ENCODE measurements around the gene SLC5A5. TPM values are rescaled to one million over a fixed set of nuclear protein-coding genes. Genes with fewer than 3 reads are reported as not detected.
A peak's percentile ranks its signal among the peaks of the same experiment; 100 is the strongest.

Gene SLC5A5
- total and polyA plus RNA-seq, 2 of the 4 experiments (the other 2 are of a cell fraction), result not detected

DNA sequence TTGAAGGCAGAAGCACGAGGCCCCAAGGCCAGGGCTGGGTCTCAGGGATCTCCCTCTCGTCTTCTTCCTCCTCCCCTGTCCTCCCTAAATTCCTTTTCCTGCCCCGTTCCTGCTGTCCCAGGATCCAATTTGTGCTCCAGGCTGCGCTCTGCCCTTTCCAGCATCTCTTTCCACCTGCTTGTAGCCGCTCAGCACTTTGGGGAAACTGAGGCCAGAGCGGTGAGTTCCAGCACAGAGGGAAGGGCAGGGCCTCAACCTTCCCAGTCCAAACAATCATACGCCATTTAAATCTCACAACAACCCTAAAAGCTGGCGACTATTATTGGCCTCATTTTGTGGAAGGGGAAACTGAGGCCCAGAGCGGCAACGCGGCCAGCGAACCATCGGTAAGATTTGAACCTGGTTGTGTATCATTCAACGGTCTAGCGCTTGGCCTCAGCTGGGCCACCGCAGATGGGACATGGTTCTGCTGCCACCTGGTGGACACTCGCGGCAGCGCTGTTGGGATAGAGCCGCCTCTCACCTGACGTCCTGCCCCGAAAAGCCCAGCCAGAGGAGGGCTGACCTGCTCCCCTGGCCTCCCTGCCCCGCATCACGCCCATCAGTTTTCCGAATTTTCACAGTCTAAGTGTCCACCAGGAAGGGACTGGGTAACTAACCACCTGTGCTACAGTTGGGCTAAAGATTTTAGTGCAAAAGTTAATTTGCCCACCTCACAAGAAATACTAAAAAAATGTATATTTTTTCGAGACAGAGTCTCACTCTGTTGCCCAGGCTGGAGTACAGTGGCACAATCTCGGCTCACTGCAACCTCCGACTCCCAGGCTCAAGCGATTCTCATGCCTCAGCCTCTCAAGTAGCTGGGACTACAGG is 16.2 kb upstream of the SLC5A5 start:
- in situ Hi-C loops (cut with MboI; ENCODE audit: low sequenced_read_pairs) (loop anchor here (10.0 kb wide), 2 partner anchors 151 to 401 kb away; no protein-coding TSS in a partner anchor), intact Hi-C loops (cut with micrococcal nuclease) (loop anchor here (2.0 to 10.0 kb wide), 6 partner anchors 71 to 509 kb away; no protein-coding TSS in a partner anchor), dilution Hi-C loops (cut with HindIII; ENCODE audit: low sequenced_read_pairs, unreplicated experiment) (no loop called here)
- Histone ChIP-seq H4K91ac (ENCODE audit: insufficient read depth, low read depth, low read length) (no peak overlapping the region), H3K4ac (ENCODE audit: low read depth, low read length) (no peak overlapping the region), H2BK5ac (ENCODE audit: low read depth, low read length, poor library complexity, severe bottlenecking) (no peak overlapping the region), H3K14ac (replicated peaks; ENCODE audit: low read depth, low read length) (no peak overlapping the region), H3K18ac (ENCODE audit: low read depth, low read length) (no peak overlapping the region), H4K5ac (ENCODE audit: low read depth, low read length) (no peak overlapping the region), H3K4me2 (ENCODE audit: low read depth, low read length) (no peak overlapping the region), H3K27me3 (ENCODE audit: control insufficient read depth, insufficient read depth, low read length) (no peaks in the 10 kb centered on the region), H2BK120ac (ENCODE audit: low read depth, low read length) (no peak overlapping the region), H2AK5ac (ENCODE audit: low read depth, low read length) (no peak overlapping the region), H2BK20ac (ENCODE audit: low read depth, low read length) (no peak overlapping the region), H3K4me3 (ENCODE audit: insufficient read depth, low read depth, low read length) (no peak overlapping the region), H3K56ac (ENCODE audit: extremely low read depth, insufficient read depth, low read length) (no peak overlapping the region), H3K23ac (ENCODE audit: low read depth, low read length) (no peak overlapping the region), H3K4me1 (ENCODE audit: control insufficient read depth, insufficient read depth, low read length) (no peaks in the 10 kb centered on the region), H3K27ac (ENCODE audit: insufficient read depth, low read length) (no peak overlapping the region), H3K79me1 (ENCODE audit: low read depth in 1 of 2, low read length in 2 of 2) (peaks cover 0 to 6% of the 10 kb centered on the region in 2 experiments; a peak in 1 of 4 replicates), H4K20me1 (ENCODE audit: insufficient read depth, low read length) (peaks cover 7% of the 10 kb centered on the region), H2AK9ac (replicated peaks; ENCODE audit: low read depth, low read length, poor library complexity) (no peak overlapping the region), H3K9me3 (ENCODE audit: control insufficient read depth, insufficient read depth, low read length) (no peaks in the 10 kb centered on the region), H4K8ac (ENCODE audit: low read depth in 2 of 2, low read length in 2 of 2) (no peak overlapping the region), H3K9me1 (ENCODE audit: insufficient read depth, low read length) (no peaks in the 10 kb centered on the region), H2BK15ac (ENCODE audit: low read depth, low read length) (no peak overlapping the region), H2AFZ (replicated peaks; ENCODE audit: low read length, poor library complexity) (peak overlapping the region; percentile 60), H3K36me3 (ENCODE audit: control insufficient read depth, insufficient read depth, low read length) (no peaks in the 10 kb centered on the region), H3K9ac (ENCODE audit: low read depth, low read length) (no peak overlapping the region)
- 10% methylated on average over 17 of the region's 29 CpGs; no CpG with 5 or more reads in 1 of the 2 experiments for WGBS, 2 experiments (ENCODE audit: extremely low coverage in 2 of 2, insufficient read length in 1 of 2)
- POLR2A ChIA-PET (ENCODE audit: unreplicated experiment), result no interaction called here
- ATAC-seq (ENCODE audit: low read depth) (peak; percentile 50), DNase-seq (peak; percentile 49)
- no TSS peak for BruUV-seq (replicated peaks)
- CTCF ChIA-PET, result interaction anchor here (0.6 kb wide), 1 partner anchor 22 kb away, joined by 4 read pairs; no protein-coding TSS in a partner anchor
- TF ChIP-seq RAD21 (IDR thresholded peaks at IDR 0.05; ENCODE audit: low read length) (peak; percentile 94), SMC3 (IDR thresholded peaks at IDR 0.05; ENCODE audit: low read depth, low read length) (peak; percentile 80), POLR2A (IDR thresholded peaks at IDR 0.05; ENCODE audit: low read depth, low read length) (0 out of 2 replicates have a peak, but pooled peaks have one; percentile 25)
- TF ChIP-seq, protein P1, sequence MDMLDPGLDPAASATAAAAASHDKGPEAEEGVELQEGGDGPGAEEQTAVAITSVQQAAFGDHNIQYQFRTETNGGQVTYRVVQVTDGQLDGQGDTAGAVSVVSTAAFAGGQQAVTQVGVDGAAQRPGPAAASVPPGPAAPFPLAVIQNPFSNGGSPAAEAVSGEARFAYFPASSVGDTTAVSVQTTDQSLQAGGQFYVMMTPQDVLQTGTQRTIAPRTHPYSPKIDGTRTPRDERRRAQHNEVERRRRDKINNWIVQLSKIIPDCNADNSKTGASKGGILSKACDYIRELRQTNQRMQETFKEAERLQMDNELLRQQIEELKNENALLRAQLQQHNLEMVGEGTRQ (IDR thresholded peaks at IDR 0.05; ENCODE audit: low read depth, low read length), result no peak
- TF ChIP-seq, protein P2, sequence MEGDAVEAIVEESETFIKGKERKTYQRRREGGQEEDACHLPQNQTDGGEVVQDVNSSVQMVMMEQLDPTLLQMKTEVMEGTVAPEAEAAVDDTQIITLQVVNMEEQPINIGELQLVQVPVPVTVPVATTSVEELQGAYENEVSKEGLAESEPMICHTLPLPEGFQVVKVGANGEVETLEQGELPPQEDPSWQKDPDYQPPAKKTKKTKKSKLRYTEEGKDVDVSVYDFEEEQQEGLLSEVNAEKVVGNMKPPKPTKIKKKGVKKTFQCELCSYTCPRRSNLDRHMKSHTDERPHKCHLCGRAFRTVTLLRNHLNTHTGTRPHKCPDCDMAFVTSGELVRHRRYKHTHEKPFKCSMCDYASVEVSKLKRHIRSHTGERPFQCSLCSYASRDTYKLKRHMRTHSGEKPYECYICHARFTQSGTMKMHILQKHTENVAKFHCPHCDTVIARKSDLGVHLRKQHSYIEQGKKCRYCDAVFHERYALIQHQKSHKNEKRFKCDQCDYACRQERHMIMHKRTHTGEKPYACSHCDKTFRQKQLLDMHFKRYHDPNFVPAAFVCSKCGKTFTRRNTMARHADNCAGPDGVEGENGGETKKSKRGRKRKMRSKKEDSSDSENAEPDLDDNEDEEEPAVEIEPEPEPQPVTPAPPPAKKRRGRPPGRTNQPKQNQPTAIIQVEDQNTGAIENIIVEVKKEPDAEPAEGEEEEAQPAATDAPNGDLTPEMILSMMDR (conservative IDR thresholded peaks at IDR 0.05; ENCODE audit: low read depth, low read length), result peak; percentile 96
